Keratinocyte (primary cell): ENCODE measurements around the gene EIF4G1. TPM values are rescaled to one million over a fixed set of nuclear protein-coding genes. Genes with fewer than 3 reads are reported as not detected.

ENCODE experiments used
- DNase-seq: peaks from one replicate; pipeline ENCODE4 v3.0.0-alpha.2; 2011; ENCODE audit warnings: low read depth, missing footprints, low spot score
- FAIRE-seq: peaks from 2 replicates; lab custom pipeline; 2011; peaks lifted over from hg19 to GRCh38; lab: Jason Lieb, UNC
- H2AFZ ChIP-seq: 2 replicates; pipeline ENCODE4 v1.6.0; 2012; ENCODE audit warnings: low read length, control low read depth, inconsistent platforms; ENCODE audit not compliant: control insufficient read depth
- H3K27ac ChIP-seq: 2 replicates; pipeline ENCODE4 v1.5.1; 2011; ENCODE audit warnings: low read length; ENCODE audit not compliant: control insufficient read depth, insufficient read depth
- H3K27me3 ChIP-seq: 3 replicates; pipeline ENCODE4 v1.6.0; 2011; ENCODE audit warnings: low read length; ENCODE audit not compliant: control insufficient read depth, insufficient read depth; ENCODE audit errors: extremely low read depth
- H3K36me3 ChIP-seq, 2 experiments: 2 replicates in 1 of 2; 3 replicates in 1 of 2; pipeline ENCODE4 v1.5.1; 2011; ENCODE audit warnings: low read length in 2 of 2, mild to moderate bottlenecking in 1 of 2; ENCODE audit not compliant: control insufficient read depth in 2 of 2, insufficient read depth in 2 of 2; ENCODE audit errors: extremely low read depth in 1 of 2
- H3K4me1 ChIP-seq: 3 replicates; pipeline ENCODE4 v1.5.1; 2011; ENCODE audit warnings: low read length; ENCODE audit not compliant: control insufficient read depth, insufficient read depth; ENCODE audit errors: extremely low read depth
- H3K4me2 ChIP-seq: 3 replicates; pipeline ENCODE4 v1.6.0; 2011; ENCODE audit warnings: low read depth, low read length; ENCODE audit not compliant: control insufficient read depth, insufficient read depth; ENCODE audit errors: extremely low read depth
- H3K4me3 ChIP-seq, 3 experiments: fragments of 200-600 bp in 1 of 3; sonication (generic) in 1 of 3; 2 replicates in 2 of 3; 3 replicates in 1 of 3; pipeline ENCODE4 v1.5.1; 2011 to 2016; ENCODE audit warnings: low read length in 3 of 3, mild to moderate bottlenecking in 3 of 3, control low read depth in 2 of 3, inconsistent platforms in 1 of 3, low read depth in 1 of 3, mixed read lengths in 1 of 3, mixed run types in 1 of 3, moderate library complexity in 1 of 3; ENCODE audit not compliant: control insufficient read depth in 2 of 3, insufficient read depth in 2 of 3; ENCODE audit errors: extremely low read depth in 1 of 3
- H3K79me2 ChIP-seq: 2 replicates; pipeline ENCODE4 v1.6.0; 2012; ENCODE audit warnings: low read length; ENCODE audit not compliant: control insufficient read depth, insufficient read depth
- H3K9ac ChIP-seq: 3 replicates; pipeline ENCODE4 v1.6.0; 2011; ENCODE audit warnings: low read length; ENCODE audit not compliant: control insufficient read depth, insufficient read depth; ENCODE audit errors: extremely low read depth
- H3K9me1 ChIP-seq: 3 replicates; pipeline ENCODE4 v1.6.0; 2011; ENCODE audit warnings: low read length; ENCODE audit not compliant: control insufficient read depth, insufficient read depth; ENCODE audit errors: extremely low read depth
- H3K9me3 ChIP-seq: 2 replicates; pipeline ENCODE4 v1.5.1; 2012; ENCODE audit warnings: low read depth, low read length; ENCODE audit not compliant: control insufficient read depth
- H4K20me1 ChIP-seq: 3 replicates; pipeline ENCODE4 v1.6.0; 2011; ENCODE audit warnings: low read length; ENCODE audit not compliant: control insufficient read depth, insufficient read depth; ENCODE audit errors: extremely low read depth
- CTCF ChIP-seq, 3 experiments: IDR thresholded peaks in 1 of 3; conservative IDR thresholded peaks in 1 of 3; optimal IDR thresholded peaks in 1 of 3; 2 replicates in 2 of 3; 3 replicates in 1 of 3; pipeline versions ENCODE3 to v1.5.1; 2011; ENCODE audit warnings: low read length in 3 of 3, mild to moderate bottlenecking in 3 of 3, moderate library complexity in 2 of 3, control low read depth in 1 of 3, inconsistent platforms in 1 of 3; ENCODE audit not compliant: insufficient read depth in 2 of 3; ENCODE audit errors: extremely low read depth in 1 of 3
- EZH2 ChIP-seq: IDR thresholded peaks from one replicate; pipeline ENCODE4 v1.6.1; 2012; ENCODE audit warnings: inconsistent platforms, mild to moderate bottlenecking, low read length, moderate library complexity
- dilution Hi-C: fragments of 300-500 bp; cut with MboI; formaldehyde crosslinking; loops from one replicate; pipeline ENCODE4 v1.7.0; 2020; ENCODE audit warnings: low sequenced_read_pairs; ENCODE audit not compliant: extremely low pct_ligation_motif_present
- polyA plus RNA-seq, 5 experiments: library from polyadenylated mRNA; depleted of rRNA in 3 of 5; stranded (reverse) in 3 of 5; stranded (forward) in 1 of 5; unstranded in 1 of 5; fragments of >200 nt; gene quantifications; 1 replicate in 1 of 5; 2 replicates in 3 of 5; 3 replicates in 1 of 5; pipeline versions ENCODE4 v1.2.1 to v1.2.3, GENCODE V29; 2011 to 2012; ENCODE audit warnings: missing spikeins in 2 of 5, low read depth in 1 of 5, low replicate concordance in 1 of 5

EIF4G1 gene
- polyA plus RNA-seq, 1 donor (not counting 4 experiments of a cell fraction or from before 2014, with no cell fraction given) = 225 TPM

GRCh38 chr3:184348057-184348382 lies 33.6 kb downstream of the EIF4G1 start:
- Histone ChIP-seq H3K9me3 (no peaks in the 10 kb centered on the region), H3K4me1 (peaks cover 11% of the 10 kb centered on the region), H3K9me1 (no peaks in the 10 kb centered on the region), H3K79me2 (no peaks in the 10 kb centered on the region), H3K4me3 (no peak overlapping the region), H4K20me1 (no peaks in the 10 kb centered on the region), H3K4me2 (no peak overlapping the region), H3K27me3 (no peaks in the 10 kb centered on the region), H3K27ac (no peak overlapping the region), H3K36me3 (peaks cover 11 to 13% of the 10 kb centered on the region in 2 experiments), H2AFZ (no peak overlapping the region), H3K9ac (no peak overlapping the region)
- FAIRE-seq (no peak), DNase-seq (no peak)
- TF ChIP-seq CTCF (optimal IDR thresholded peaks at IDR 0.05 in 1 of 3, IDR thresholded peaks at IDR 0.05 in 1 of 3, conservative IDR thresholded peaks at IDR 0.05 in 1 of 3; ENCODE audit: extremely low read depth in 1 of 3, insufficient read depth in 2 of 3, low read length in 3 of 3) (no peak), EZH2 (no peak)
- dilution Hi-C loops = no loop called here

- TF ChIP-seq CTCF (optimal IDR thresholded peaks at IDR 0.05 in 1 of 3, IDR thresholded peaks at IDR 0.05 in 1 of 3, conservative IDR thresholded peaks at IDR 0.05 in 1 of 3; ENCODE audit: extremely low read depth in 1 of 3, insufficient read depth in 2 of 3, low read length in 3 of 3) (no peak), EZH2 (no peak)
- no peaks in the 10 kb centered on the region for H4K20me1 ChIP-seq
- H3K4me1 ChIP-seq = peaks cover 3% of the 10 kb centered on the region
- H3K36me3 ChIP-seq = peaks cover 10 to 11% of the 10 kb centered on the region in 2 experiments
- H3K9me3 ChIP-seq = no peaks in the 10 kb centered on the region
- H3K27me3 ChIP-seq = no peaks in the 10 kb centered on the region
- H2AFZ ChIP-seq = no peak overlapping the region
- dilution Hi-C loops = no loop called here
- H3K9me1 ChIP-seq = no peaks in the 10 kb centered on the region
- no peaks in the 10 kb centered on the region for H3K79me2 ChIP-seq
- no peak overlapping the region for H3K27ac ChIP-seq
- no peak overlapping the region for H3K9ac ChIP-seq
- DNase-seq (no peak), FAIRE-seq (no peak)
- H3K4me3 ChIP-seq = no peak overlapping the region
- H3K4me2 ChIP-seq = no peak overlapping the region
Measured at GRCh38 chr3:184349563-184350470, 35.4 kb downstream of the EIF4G1 start.
